Right kidney (tissue), 1 donor: ENCODE results near the gene SPINDOC.
A peak's percentile ranks its signal among the peaks of the same experiment; 100 is the strongest.
"Not testable (repeated sequence)": the region's sequence is repeated elsewhere in the genome, so short reads cannot be mapped to it uniquely, and the experiment has no call there.

Source experiments
- DNase-seq: peaks from one replicate; pipeline ENCODE4 v3.0.0-alpha.2; 2016

Gene SPINDOC

DNA sequence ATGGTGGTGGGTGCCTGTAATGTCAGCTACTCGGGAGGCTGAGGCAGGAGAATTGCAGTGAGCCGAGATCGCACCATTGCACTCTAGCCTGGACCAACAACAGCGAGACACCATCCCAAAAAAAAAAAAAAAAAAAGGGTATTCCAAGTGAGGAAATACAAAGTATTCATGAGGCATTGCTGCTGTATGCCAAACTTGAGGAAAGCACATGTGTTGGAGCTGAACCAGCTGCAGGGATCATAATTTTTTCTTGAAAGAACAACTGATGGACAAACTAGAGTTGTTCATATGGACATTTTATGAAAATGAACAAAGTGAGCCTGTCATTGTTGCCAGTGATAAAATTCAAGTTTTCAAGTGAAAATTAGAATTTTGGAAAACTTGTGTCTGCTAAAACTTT is 41.4 kb downstream of the SPINDOC start:
- DNase-seq: no peak

DNA sequence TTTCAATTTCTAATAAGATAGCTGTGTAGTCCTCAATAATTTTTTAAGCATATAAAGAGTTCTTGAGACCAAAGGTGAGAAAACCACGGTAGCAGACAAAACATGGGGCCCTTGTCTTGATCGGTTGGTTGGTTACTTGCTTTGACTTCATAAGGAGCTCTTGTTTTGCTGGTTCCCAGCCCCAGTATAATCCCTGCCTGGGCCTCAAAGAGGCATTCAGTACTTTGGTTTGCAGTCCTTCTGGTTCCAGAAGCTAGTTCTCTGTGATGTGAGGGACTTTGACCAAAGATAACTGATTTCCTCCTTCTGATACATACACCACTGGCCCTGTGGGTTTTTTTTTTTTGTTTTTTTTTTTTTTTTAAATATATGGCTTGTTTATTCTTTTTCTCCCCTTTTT is 42.7 kb downstream of the SPINDOC start:
- no peak for DNase-seq

DNA sequence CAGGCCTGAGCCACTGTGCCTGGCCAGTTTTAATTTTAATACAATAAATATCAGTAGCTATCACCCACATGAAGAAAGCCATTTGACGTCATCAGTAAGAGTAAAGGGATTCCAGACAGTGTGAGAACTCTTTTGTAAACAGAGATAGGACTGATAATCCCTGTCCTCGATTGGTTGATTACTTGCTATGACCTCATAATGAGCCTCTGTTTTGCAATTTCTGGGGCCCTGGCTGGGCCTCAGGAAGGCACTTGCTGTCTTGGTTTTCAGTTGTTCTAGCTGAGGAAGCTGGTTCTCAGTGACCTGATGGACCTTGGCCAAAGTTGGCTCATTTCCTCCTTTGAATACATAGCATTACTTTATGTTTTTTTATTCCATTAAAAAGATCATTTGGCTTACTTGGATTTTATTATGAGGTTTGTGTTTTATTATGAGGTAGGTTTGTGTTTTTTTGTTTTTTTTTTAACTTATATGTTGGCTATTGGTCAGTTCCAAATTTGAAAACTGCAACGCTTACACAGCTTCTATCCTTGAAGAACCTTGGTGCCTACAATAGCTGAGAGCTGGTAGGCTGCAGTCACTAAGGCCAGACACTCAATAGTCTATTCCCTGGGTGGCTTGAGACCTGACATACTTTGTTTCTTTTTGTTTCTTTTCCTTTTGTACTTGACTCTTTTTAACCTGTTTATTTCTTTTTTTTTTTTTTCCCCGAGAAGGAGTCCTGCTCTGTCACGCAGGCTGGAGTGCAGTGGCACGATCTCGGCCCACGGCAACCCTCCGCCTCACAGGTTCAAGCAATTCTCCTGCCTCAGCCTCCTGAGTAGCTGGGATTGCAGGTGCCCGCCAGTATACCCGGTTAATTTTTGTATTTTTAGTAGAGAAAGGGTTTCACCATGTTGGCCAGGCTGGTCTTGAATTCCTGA is 45.6 kb downstream of the SPINDOC start:
- no peak for DNase-seq

DNA sequence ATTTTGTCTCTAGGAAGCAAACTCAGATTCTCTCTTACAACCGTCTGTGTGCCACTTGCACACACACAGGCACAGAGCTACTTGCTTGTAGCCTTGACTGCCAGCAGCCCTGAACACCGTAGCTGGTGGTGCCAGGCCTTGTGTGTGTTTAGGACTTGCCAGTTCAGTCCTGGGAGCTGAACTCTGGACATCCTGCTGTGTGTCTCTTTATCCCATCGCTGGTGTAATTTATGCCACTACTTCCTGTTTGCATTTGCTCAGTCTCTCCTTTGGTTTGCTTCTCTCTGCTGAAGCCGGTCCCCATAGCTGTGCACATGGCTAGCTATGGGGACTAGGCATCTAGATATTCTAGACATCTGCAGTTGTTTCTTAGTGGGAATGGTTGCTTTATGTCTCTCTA is 49.7 kb downstream of the SPINDOC start:
- no peak for DNase-seq

DNA sequence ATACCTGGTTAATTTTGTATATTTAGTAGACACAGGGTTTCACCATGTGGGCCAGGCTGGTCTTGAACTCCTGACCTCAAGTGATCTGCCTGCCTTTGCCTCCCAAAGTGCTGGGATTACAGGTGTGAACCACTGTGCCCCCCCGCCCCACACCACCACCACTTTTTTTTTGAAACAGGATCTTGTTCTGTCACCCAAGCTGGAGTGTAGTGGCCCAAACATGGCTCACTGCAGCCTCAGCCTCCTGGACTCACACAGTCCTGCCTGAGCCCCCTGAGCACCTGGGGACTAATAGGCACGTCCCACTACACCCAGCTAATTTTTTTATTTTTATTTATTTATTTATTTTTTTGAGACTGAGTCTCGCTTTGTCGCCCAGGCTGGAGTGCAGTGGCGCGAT is 50.4 kb downstream of the SPINDOC start:
- not testable (repeated sequence) for DNase-seq

DNA sequence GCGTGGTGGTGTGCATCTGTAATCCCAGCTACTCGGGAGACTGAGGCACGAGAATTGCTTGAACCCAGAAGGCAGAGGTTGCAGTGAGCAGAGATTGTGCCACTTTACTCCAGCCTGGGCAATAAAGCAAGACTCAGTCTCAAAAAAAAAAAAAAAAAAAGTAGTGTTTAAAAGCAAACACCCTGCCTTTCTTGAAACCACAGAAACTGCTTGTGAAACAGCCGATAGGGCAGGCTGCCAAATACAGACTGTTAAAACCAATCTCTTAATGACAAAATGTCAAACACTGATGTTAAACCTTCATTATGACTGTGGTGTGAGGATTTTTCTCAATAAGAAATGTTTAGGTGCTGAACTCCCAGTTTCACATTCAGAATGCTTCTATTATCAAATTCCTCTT is 53.0 kb downstream of the SPINDOC start:
- no peak for DNase-seq

DNA sequence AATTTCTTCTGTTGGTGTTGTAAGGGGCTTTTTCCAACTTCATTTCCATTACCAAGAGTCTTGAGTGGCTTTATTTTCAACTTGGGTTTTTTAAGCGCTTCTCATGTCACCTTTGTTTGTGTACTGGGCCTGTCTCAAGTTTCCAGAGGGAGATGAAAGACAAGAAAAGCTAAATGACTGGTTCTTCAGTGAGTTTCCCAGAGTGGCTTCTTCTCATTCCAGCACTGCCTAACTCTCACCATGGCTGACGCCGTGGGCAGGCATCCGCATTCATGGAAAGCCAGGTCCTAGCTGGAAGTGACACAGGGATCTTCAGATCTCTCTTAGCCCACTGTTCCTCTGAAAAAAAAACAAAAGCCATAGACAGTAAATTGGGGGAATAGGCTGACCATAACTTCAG is 54.3 kb downstream of the SPINDOC start:
- no peak for DNase-seq

DNA sequence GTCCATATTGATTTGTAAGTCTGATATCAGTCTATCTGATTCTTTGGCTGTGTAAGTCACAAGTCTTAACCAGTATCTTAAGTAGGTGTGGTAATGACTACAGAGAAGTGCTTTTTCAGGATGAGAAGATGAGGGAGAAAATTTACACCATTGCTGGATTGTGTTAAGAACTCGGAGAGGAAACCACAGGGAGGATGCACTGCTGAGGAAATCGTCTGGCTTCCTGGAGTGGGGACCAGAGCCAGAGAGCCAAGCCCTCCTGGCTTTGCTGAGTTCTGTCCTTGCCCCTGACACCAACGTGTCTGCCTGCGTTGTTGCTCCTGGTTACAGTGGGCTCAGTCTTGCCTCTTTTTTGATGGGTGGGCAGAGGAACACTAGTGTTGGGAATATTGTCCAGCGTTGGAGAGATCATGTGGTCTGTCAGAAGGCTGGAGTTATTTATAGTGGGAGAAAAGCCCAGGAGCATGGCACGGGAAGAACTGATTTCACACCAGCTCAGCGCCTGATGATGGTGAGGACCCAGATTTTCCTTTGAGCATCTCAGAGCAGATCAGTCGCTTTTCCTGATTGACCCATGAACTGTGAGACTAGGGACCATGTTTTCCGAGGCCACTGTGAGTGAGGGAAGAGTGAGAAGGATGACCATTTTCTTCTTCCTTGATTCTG is 55.3 kb downstream of the SPINDOC start:
- DNase-seq: no peak

DNA sequence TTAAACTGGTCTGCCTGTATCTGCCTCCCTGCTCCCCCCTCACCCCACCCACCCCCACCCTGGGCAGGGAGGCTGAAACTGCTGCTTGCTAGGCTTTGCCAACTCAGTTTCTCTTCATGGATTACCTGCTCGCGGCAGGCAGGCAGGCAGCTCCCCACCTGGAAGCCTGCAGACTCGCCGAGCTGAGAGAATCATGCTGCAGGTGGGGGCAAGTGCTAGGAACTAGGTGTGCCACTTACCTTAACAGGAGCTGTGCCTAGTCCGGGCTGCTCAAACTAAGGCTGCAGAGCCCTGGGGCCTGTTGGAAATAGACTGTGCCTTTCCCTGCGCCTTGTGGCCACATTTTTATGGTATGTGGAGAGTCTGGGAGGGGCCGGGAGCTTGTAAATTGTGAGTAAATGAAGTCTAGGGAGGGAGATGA is 55.9 kb downstream of the SPINDOC start:
- no peak for DNase-seq

DNA sequence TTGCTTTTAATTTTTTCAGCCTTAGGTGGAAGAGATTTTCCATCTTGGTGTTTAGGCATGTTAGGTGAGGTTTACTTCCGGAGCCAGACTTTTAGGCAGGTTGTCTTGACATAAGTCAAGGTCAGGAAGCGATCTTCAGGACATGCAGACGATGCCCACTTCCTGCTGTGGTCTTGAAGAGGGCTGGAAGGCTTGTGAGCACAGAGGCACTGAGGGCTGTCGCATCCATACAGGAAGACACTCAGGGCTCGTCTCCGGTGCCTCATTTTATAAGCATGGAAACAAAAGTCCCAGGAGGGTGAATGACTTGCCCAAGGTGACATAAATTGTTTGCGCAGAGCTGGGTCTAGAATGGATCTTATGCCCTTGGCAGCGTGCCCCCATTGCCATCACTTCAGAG is 56.4 kb downstream of the SPINDOC start:
- DNase-seq: no peak

DNA sequence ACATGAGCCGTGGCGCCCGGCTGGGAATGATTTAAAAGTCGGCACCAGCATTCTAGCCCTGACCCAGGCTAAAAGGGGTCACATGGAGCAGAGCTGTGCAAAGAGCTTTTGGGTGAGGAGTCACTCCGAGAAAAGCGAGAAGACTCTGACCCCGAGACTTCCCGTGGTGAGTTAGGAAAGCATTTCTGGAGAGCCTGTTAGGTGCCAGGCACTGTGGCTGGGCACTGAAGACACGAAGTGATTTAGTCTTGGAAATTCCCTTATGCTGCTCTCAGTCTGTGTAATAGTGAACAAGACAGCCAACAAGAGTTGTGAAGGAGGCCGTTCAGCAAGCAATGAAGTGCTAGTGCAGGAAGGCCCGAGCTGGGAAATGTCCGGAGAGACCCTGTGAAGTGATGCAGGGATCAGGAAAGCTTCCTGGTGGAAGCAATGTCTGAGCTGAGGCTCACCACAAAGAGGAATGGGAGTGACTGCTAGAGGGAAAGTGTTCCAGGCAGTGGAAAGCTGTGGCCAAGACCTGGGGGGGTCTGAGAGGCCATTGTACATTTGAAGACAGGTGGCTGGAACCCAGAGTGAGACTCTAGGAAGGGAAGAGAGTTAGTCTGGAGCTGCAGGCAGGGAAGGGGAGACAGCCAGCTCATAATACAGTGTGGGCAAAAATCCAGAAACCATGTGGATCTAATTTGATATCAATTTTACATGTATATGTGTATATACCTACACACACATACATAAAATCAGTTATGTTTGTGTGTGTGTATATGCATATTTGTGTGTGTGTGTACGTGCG is 57.3 kb downstream of the SPINDOC start:
- no peak for DNase-seq

DNA sequence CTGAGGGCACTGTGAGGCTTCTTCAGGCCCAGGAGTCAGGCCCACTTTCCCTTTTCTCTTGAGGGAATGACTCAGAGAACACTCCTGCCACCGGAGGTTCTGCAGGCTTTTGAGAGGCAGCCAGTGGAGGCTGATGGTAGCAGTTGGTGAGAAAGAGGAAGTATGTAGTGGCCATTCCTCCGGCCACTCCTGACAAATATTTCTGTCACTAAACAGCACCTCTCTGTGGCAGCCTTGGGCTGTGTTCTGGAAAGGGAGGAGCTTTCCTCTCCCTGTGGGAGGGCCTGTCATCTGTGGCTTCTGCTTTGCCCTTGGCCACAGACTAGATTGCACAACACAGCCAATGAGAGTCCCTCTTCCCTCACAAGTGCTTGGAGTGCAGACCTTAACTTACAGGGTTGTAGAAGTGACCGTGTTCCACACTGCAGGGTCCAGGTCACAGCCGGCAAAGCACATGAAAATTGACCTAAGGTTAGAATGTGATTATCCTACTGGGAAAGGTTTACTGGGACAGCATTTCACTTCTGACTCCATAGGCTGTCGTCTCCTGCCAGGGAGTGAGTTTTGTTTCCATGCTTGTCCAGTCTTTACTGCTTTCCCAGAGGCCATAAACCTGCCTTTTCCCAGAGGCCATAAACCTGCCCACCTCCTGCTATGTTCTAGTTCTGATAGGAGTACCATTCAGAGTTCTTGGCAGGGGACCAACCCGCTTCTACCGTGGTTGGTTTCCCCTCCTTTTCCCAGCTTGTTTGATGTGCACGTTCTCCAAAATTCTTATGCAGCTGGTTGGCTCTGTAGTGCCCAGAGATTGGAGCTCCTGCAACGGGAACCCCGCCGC is 58.9 kb downstream of the SPINDOC start:
- DNase-seq: peak; percentile 67

DNA sequence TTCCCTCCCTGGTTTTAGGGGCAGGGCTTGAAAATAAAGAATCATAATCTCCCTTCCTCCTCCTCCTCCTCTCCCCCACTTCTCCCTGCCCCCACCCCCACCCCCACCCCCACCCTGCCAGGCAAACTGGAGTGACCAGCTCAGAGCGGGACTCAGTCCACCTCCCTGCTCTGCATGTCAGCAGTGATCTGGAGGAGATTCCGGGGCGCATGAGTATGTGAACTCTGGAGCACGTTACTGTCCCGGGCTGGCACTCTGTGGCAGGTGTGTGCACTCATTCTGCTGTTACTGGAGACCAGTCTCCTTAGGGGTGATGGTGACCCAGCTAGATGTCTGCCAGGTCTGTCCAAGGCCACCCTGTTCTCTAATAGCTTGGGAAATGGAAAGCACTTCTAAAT is 59.5 kb downstream of the SPINDOC start:
- DNase-seq: no peak

DNA sequence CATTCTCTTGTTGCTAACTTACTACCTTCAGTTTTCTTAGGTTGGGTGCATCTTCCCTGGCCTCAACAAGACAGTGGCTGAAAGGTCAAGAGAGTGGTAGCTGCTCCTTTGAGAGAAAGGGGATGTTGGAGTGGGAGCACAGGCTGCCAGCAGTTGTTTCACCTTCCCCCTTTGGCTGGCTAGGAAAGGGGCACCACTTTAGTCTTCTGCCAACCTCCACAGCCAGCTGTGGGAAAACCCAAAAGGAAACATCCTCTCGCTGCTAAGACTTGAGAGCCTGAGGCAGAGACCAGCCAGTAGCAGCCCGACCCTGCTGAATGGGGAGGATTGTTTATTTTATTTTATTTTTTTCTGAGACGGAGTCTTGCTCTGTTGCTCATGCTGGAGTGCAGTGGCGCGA is 60.1 kb downstream of the SPINDOC start:
- DNase-seq: no peak

DNA sequence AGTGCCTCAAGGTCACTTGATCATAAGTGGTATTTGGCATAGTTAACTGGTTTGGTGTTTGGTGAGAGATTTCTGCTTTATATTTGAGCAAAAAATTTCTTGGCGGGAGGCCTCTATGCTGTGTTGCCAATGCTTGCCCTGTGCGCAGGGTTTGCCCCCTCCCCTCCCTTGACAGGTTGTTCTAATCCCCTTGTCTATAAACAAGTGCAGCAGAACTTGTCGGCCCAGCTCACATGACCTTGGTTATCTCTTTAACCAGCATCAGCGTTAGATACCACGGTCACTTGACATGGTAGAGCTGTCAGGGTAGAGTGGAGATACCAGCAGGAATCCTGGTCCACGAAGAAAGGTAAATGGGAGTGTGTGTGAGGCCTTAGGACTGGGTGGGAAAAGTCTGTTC is 61.3 kb downstream of the SPINDOC start:
- DNase-seq: no peak

DNA sequence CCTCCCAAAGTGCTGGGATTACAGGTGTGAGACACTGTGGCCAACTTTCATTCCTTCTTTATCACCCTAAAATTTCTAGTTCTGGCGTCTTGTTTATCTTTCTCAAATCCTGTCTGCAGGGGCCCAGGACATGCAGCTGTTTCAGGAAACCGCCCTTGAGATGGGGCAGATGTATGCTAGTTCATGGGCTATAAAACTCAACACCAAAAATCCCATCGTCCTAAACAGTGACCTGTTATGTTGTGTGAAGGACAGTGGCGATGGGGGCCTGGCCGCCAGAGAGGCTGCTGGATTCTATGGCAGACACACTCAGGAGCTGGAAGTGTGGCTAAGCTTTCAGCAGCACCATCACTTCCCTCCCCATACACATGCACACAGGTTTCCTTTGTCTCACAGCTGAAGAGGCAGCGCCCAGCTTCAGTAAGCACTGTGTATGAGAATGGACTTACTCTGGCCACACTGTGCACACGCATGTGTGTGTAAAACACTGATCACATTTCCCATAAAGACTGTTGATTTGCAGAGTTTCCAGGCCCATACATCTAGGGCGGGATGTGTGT is 62.3 kb downstream of the SPINDOC start:
- no peak for DNase-seq

DNA sequence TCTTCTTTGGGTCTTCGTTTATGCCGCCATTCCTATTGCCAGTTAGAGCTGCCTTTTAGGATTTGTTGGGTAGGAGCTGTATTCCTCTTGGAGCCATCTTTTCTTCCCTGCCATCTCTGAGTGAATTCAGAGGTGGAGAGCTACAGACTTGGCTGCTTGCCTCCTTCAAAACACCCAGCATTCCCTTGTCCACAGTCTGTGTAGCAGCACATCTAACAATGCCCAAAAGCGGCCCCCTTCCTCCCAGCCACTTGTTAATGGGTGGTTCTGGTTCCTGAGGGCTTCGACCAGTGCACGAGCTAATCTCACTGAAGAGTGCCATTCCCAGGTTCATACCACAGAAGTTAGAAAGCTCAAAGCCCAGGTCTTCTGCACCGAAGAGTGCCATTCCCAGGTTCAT is 63.4 kb downstream of the SPINDOC start:
- DNase-seq: no peak
